Iris pigment epithelial cell (primary cell): ENCODE data around the gene PA2G4.
"Not testable (repeated sequence)": the region's sequence is repeated elsewhere in the genome, so short reads cannot be mapped to it uniquely, and the experiment has no call there.

Source experiments
- DNase-seq: peaks from one replicate; pipeline ENCODE4 v3.0.0-alpha.2; 2011; ENCODE audit warnings: low read depth

Gene PA2G4

DNA sequence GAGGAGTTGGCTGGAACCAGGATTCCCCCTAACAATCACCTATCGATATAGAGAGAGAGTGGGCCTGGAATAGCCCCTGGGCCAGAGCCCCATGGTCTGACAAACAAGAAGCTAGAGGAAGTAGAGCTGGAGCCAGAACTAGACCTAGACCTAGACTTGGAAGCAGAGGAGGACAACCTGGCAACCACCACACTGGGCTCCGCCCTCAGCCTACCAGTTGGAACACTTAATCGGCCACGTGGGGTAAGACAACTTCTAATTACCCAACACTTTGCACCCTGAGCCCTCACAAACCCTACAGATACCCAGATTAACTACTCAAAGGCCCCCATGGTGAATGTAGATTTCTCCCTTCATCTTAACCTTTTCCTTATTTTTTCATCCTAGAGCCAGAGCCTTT lies 4.6 kb upstream of the PA2G4 start:
- DNase-seq: no peak

DNA sequence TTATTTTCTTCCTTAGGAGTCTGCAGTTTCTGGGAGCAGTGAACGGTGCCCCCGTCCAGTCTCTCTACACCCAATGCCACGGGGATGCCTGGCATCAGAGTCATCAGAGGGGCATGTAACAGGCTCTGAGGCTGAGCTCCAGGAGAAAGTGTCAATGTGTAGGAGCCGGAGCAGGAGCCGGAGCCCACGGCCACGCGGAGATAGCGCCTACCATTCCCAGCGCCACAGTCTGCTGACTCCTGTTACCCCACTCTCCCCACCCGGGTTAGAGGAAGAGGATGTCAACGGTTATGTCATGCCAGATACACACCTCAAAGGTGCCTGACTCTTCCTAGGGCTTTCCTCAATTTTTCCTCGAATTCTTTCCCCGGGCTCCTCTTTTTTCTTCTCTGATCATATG lies 3.3 kb upstream of the PA2G4 start:
- no peak for DNase-seq

DNA sequence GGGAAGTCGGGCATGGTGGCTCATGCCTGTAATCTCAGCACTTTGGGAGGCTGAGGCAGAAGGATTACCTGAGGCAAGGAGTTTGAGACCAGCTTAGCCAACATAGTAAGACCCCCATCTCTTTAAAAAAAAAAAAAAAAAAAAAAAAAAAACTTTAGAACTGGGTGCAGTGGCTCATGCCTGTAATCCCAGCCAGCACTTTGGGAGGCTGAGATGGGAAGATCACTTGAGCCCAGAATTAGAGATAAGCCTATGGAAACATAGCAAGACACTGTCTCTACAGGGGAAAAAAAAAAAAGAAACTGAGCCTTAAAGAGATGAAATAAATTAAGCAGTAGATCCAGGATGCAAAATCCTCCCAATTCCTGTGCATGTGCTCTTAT lies 1.7 kb upstream of the PA2G4 start:
- no peak for DNase-seq

DNA sequence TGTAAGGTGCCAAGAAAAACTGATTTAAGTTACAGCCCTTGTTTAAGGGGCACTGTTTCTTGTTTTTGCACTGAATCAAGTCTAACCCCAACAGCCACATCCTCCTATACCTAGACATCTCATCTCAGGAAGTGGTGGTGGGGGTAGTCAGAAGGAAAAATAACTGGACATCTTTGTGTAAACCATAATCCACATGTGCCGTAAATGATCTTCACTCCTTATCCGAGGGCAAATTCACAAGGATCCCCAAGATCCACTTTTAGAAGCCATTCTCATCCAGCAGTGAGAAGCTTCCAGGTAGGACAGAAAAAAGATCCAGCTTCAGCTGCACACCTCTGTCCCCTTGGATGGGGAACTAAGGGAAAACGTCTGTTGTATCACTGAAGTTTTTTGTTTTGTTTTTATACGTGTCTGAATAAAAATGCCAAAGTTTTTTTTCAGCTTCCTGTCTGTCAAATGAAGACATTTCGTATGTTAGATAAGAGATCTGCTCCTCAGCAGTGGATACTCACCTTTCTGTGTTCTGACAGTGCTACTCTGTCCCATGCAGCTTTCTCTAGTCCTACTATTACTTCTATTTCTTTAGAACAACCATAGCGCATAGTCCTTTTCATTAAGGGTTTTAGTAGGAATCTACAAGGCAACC lies 1.2 kb upstream of the PA2G4 start:
- no peak for DNase-seq

DNA sequence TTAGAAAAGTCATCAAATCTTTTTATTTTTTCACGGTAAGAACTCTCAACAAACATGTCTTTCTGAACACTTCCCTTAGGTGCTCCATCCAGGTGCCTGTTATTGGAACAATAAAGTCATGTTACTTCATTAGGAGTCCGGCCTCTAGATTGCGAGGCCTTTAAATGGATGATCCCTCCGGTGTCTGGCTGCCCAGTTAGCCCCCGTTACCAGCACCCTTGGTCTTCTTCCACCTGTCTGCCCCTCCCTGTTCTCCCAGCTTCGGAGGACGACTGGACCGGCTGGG lies 593 bp upstream of the PA2G4 start:
- no peak for DNase-seq

DNA sequence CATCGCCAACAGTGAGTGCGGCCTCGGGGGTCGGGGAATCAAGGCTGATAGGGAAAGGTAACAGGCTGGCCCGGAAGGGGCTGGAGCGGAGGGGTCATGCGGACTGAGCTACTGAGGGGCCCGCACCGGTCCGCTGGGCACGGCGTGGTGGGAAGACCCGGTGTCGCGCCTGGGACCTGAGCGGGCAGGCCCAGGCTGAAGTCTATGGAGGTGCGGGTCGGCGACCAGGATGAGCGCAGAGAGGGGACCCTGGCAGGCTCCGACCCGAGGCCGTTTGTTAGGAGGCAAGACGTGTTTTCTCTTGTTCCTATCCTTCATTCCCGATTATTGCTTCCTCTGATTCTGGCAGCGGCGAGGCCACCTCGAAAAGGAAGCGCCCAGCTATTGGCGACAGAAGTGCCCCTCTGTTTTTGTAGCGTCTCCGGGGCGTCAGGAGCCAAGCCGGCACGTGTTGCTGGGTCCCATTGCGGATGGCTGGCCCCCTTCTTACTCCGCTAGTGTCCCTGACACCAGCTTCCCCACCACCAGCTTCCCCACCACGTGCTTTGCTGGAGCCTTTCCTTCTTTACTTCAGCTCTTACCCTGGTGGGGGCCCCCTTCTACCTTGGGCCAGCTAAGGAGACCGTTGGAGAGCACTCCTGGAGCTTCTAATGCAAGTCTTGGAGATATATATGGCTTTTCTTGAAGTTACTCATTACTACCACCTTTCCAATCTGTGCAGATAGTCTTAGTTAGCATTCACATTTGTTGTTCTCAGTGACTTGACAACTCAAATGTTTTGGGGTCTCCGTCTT lies 653 bp downstream of the PA2G4 start:
- DNase-seq: peak; percentile 39

DNA sequence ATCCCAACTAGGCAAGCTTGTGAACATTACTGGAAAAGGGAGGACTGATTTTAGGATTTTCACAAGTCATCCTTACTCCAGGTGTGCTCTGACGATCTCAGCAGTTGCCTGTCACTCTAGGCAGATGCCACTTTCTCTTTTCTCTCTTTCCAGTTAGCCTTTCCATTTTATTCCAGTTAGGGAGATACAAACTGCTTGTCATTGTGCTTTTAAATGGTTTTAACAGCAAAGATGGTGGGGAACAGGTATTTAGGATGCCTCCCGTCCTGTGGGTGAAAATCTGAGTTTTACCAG lies 1.2 kb downstream of the PA2G4 start:
- DNase-seq: no peak

DNA sequence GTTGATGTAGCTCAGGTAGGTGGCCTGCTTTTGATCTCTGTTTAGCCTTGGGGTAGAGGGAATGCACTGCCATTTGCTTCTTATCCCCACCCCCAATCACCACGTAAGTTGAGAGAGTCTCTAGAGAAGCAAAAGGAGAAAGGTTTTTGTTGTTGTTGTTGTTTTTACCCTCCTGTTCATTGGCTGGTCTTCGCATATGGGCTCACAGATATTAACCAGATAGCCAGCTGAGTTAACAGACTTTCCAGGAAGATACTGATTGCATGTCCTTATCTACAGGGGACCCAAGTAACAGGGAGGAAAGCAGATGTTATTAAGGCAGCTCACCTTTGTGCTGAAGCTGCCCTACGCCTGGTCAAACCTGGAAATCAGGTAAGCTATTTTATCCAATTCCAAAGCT lies 2.9 kb downstream of the PA2G4 start:
- no peak for DNase-seq

DNA sequence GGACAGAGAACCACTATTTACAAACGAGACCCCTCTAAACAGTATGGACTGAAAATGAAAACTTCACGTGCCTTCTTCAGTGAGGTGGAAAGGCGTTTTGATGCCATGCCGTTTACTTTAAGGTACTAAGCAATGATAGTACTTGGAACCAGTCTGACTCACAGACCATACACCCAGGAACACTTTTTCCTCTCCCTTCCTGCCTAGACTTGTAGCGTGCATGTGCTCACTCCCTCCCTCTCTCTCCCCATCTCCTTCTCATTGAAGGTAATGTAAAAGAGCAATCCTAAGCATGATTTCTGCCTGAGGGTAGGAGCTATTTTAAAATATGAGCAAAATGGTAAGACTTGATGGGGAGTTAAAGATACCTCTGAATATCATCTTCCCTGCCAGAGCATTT lies 6.2 kb downstream of the PA2G4 start:
- no peak for DNase-seq

DNA sequence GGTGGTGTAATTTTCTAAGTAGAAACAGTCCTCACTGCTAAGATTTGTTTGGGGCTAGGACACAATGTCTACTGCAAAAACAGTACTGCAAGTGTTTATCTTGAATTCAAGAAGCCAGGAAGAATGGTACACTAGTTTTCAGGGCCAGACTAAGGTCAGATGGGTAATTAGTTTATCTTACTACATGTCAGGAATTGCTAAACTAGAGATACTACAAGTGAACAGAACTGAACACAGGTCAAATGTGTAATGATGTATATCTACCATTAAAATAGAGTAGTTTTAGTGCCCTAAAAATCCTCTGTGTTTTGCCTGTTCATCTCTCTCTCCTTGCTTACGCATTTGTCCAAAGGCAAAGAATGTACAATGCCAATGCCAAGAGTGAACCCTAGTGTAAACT lies 9.7 kb downstream of the PA2G4 start:
- no peak for DNase-seq

DNA sequence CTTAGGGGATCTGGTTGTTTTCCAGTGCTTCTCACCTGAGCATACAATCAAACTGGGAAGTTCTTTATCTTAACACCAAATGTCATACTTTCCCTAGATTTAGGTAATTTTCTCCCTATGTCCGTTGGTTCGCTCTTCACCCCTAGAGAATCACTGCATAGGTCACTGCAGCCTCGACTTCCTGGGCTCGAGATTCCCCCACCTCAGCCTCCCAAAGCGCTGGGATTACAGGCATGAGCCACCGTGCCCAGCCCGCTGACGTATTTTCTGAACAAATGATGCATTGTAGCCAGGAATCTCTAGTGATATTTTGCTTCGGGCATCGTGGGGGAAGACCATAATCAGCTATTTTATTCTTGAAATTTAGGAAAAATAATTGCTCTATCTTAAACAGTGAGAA lies 11.0 kb downstream of the PA2G4 start:
- DNase-seq: peak; percentile 45

DNA sequence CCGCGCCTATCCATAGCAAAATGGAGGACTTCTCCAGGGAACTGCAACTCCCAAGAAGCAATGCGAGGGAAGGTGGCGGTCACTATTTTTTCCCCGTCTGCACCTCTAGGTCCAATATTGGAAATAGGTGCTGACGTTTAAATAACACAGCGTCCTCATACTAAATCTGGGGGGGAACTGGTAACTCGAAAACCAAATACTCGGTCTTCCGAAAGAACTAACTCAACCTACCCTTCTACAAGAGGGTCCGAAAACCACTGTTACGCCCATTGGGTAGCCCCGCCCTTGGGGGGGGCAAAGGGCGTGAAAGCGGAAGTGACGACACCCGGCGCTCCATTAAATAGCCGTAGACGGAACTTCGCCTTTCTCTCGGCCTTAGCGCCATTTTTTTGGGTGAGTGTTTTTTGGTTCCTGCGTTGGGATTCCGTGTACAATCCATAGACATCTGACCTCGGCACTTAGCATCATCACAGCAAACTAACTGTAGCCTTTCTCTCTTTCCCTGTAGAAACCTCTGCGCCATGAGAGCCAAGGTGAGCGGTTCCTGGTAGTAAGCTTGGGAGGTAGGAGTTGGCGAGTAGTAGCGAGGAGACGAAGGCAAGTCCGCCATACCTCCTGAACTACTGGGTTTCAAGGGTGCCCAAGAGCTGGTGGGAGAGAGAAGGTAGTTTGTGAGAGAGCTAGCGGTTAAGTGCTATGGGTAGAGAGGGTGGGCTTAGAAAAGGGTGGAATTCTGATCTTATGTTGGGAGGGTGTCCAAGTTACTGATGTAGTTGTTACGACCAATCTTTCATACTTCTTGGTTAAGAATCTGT lies 12.1 kb downstream of the PA2G4 start, which contains the start of gene RPL41:
Gene RPL41, plus strand, starts transcription at position 367 of the 815 bp plus-strand sequence.
- peak; percentile 90 for DNase-seq

DNA sequence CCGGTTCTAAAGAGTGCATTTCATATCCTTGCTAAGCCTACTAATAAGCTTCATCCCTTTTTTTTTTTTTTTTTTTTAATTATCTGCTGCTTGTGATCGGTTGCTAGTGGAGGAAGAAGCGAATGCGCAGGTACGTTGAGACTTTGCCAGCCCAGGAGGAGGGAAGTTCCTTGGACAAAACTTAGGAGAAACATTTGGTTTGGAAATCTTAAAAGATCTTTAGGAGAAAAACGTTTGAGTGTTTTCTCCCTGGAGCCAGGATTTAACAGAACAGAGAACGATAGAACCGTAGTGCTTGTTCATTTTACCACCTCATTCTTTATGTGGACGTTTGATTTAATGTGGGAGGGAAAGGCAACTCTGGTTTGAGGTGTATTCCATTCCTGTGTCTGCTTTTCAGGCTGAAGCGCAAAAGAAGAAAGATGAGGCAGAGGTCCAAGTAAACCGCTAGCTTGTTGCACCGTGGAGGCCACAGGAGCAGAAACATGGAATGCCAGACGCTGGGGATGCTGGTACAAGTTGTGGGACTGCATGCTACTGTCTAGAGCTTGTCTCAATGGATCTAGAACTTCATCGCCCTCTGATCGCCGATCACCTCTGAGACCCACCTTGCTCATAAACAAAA lies 12.8 kb downstream of the PA2G4 start:
- not testable (repeated sequence) for DNase-seq

DNA sequence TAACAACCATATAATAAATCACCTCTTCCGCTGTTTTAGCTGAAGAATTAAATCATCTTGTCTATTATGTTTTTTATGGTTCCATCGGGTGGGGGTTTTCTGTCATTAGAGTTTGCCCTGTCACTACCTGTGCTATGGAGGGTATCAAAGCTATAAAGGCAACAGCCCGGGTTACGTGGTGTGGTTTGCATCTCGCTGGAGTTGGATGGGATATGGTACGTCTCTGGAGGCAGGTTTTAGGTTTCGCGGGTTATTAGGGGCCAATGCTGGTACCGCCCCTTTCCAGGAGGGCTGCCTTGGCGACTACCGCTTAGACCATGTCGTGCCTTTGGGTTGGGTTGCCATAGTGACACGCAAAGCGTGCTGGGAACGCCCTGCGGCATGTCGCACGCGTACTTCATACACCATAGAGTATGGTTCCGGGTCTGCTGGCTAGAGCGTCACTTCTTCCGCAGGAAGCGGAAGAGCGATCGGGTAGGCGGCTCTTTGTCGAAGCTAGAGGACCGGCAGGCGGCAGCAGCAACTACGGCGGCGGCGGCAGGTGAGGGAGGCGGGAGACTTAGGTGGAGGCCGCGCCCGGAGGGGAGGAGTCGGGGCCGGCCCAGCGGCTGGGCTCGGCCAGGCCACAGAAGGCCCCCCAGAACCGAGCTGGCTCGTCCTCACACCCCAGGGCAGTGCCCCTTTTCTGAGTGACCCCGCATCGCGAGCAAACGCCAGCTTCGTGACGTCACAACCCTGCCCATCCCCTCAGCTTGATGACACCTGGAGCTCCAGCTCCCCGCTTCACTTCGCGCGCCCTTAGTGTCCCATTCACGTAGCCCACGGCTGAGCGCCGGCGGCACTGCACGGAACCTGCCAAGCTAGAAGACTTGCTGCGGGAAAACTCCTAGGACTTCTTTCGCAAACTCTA lies 13.7 kb downstream of the PA2G4 start, which contains the start of gene ZC3H10:
Gene ZC3H10, plus strand, starts transcription at position 489 of the 910 bp plus-strand sequence. CDS start 2,297 bp downstream, outside the sequence.
- DNase-seq: peak; percentile 99

DNA sequence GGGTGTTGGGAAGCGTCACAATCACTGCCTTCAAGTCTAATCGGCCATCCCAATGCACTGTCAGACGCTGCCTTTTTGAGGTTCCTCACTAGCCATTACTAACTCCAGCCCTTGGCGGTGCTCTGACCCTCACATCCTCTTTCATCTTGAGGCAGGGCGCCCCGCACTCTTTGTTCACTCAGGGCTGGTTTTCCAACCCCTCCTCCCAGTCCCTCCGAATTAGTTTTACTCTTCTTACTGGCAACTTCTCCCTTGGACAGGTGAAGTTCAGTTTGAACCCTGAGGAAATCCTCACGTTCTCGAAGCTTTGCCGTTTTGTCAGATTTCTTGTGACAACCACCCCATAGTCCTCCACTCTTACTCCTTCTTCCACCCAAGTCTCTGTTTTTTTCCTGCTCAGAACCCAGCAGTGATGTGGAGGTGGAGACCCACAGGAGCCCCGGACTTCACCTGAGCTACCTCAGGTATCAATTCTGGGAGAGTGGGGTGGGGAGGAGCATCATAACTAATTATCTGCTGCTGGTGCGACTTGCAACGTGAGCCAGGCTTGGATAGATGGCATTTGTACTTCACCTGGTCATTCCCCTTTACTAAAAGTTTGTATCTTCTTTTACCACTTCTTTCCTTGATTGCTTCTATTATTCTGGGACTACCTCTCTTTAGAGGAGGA lies 14.5 kb downstream of the PA2G4 start:
- no peak for DNase-seq

DNA sequence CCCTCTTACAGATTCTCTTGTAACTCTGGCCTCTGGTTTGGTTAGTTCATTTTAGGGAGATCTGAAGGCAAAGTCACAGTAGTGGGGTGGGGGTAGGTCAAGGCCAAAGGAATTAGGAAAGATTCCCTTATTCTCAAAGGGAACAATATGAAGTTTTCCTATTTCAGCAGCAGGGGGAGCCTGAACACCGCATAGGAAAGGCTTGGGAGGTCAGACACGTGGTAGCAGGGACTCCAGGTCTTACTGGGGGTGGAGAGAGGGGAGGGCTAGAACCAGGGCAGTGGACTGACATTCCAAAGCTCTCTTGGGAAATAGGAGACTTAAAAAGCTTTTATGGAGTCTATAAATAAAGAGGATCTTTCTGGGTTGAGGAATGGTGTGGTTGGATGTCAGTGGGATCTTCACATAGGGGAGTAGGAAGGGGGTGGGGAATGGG lies 15.0 kb downstream of the PA2G4 start:
- DNase-seq: peak; percentile 94

DNA sequence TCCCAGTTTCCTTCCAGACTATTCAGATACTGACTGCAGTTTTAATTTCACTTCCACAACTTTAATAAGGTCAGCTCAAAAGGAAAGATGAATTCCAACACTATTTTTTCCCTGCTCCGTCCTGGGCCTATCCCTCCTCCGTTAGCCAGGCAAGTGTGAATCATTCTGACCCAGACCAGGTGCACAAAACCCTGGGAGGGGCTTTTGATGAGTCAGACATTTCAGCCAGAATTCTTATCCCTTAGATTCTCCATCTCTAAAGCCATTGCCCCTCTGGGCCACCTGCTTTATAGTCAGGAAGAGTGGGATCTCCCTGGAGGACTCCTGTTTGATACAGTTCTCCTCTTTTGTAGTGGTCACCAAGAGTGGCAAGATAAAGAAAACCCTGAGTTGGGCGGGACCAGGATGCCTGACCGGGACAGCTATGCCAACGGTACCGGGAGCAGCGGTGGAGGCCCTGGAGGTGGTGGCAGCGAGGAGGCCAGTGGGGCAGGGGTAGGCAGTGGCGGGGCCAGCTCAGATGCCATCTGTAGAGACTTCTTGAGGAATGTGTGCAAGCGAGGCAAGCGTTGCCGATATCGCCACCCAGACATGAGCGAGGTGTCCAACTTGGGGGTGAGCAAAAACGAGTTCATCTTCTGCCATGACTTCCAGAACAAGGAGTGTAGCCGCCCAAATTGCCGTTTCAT lies 15.9 kb downstream of the PA2G4 start:
- peak; percentile 35 for DNase-seq

DNA sequence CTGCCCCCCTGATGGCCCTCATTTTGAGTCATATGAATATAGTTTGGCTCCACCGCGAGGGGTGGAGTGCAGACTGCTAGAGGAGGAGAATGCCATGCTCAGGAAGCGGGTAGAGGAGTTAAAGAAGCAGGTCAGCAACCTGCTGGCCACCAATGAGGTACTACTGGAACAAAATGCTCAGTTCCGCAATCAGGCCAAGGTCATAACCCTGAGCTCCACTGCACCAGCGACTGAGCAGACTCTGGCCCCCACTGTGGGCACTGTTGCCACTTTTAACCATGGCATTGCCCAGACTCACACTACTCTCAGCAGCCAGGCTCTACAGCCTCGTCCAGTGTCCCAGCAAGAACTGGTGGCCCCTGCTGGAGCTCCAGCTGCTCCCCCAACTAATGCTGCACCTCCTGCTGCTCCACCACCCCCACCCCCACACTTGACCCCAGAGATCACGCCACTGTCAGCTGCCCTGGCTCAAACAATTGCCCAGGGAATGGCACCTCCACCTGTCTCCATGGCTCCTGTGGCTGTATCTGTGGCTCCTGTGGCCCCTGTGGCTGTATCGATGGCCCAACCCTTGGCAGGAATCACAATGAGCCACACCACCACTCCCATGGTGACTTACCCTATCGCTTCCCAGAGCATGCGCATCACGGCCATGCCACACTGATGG lies 17.0 kb downstream of the PA2G4 start:
- no peak for DNase-seq

DNA sequence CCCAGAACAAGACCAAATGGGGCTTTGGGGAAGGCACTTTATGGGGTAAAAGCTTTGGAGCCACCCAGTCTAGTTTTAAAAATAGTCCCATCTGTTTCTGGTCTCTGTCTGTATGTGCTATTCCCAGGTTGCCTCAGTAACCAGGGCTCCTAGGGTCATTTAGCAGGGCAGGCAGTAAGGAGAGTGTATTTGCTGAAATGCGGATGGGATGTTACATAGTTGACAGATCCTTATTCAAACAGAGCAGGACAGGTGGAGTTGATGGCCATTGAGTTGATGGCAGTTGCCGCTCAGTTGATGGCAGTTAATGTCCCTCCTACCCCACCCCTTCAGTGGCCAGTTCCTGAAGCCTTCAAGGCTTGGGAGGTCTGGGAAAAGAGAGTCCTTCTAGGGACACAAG lies 18.3 kb downstream of the PA2G4 start:
- no peak for DNase-seq

DNA sequence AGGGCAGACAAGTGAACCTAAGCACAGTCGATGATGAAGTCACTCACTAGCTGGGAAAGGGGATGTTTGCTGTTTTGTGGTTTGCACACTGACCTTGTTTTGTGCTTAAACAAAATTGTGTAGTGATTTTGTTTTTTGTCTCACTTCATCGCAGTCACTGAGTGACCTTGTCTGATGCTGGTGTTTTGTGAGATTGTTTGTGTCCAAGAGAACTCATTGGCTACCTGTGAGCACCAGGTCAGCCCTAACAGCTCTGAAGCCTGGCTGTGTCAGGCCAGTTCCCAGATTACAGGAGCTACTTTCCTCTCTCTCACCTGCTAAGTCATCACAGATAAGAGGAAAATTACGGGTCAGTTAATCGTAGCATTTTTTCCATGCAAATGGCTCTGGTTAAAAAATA lies 19.8 kb downstream of the PA2G4 start:
- DNase-seq: no peak
